Esophagus muscularis mucosa (tissue), 4 donors: ENCODE results near the gene MXRA7. TPM values are rescaled to one million over a fixed set of nuclear protein-coding genes. Genes with fewer than 3 reads are reported as not detected.
A peak's percentile ranks its signal among the peaks of the same experiment; 100 is the strongest.

ENCODE experiments used
- DNase-seq: peaks from one replicate; pipeline ENCODE4 v3.0.0-alpha.2; 2017; ENCODE audit errors: extremely low spot score
- H3K27ac ChIP-seq, 4 donors: fragments of 200-600 bp; sonication (generic); replicated peaks in 1 of 4; 1 replicate in 3 of 4; 2 replicates in 1 of 4; pipeline ENCODE4 v1.5.1; 2016 to 2019; ENCODE audit warnings: mild to moderate bottlenecking in 1 of 4
- H3K27me3 ChIP-seq, 4 donors: fragments of 200-600 bp; sonication (generic); one replicate each; pipeline versions ENCODE4 v1.5.1 to v1.6.0; 2016 to 2019
- H3K36me3 ChIP-seq, 4 donors: fragments of 200-600 bp; sonication (generic); one replicate each; pipeline ENCODE4 v1.5.1; 2016 to 2019
- H3K4me1 ChIP-seq, 4 donors: fragments of 200-600 bp; sonication (generic); one replicate each; pipeline ENCODE4 v1.5.1; 2016 to 2019
- H3K4me3 ChIP-seq, 4 donors: fragments of 200-600 bp; sonication (generic); 1 replicate in 2 of 4; 2 replicates in 2 of 4; pipeline ENCODE4 v1.5.1; 2016 to 2019; ENCODE audit warnings: mild to moderate bottlenecking in 4 of 4, moderate library complexity in 1 of 4
- H3K9me3 ChIP-seq, 4 donors: fragments of 200-600 bp; sonication (generic); 1 replicate in 3 of 4; 2 replicates in 1 of 4; pipeline ENCODE4 v1.5.1; 2016 to 2019
- EP300 ChIP-seq: sonication (generic); formaldehyde crosslinking; IDR thresholded peaks from one replicate; pipeline ENCODE4 v1.6.1; 2017; ENCODE audit warnings: antibody characterized with exemption
- POLR2A ChIP-seq: fragments of 450-650 bp; IDR thresholded peaks from one replicate; pipeline ENCODE4 v1.6.1; 2017; ENCODE audit warnings: antibody characterized with exemption, moderate library complexity, mild to moderate bottlenecking, low read depth
- POLR2AphosphoS5 ChIP-seq, 2 donors: sonication (generic); formaldehyde crosslinking; IDR thresholded peaks; one replicate each; pipeline ENCODE4 v1.6.1; 2017; ENCODE audit warnings: antibody characterized with exemption in 2 of 2
- WGBS: methylation state at CpG from one replicate; pipeline ENCODE4 v1.1.5; 2018; 5-methylcytosine and 5-hydroxymethylcytosine counted together
- intact Hi-C: fragments of 100-400 bp; cut with DNase I; formaldehyde crosslinking; loops from one replicate; pipeline ENCODE4 v1.15.1; 2023
- total RNA-seq, 4 donors: library from RNA; depleted of rRNA; stranded (reverse); fragments of >200 nt; gene quantifications; one replicate each; pipeline versions ENCODE4 v1.1.0 to v1.2.1, GENCODE V29; 2016
- TF ChIP-seq, protein P1 (sequence below), 3 experiments: fragments of 200-600 bp in 2 of 3; fragments of 450-650 bp in 1 of 3; sonication (generic) in 2 of 3; IDR thresholded peaks; one replicate each; pipeline ENCODE4 v1.5.1; 2017 to 2019; ENCODE audit warnings: antibody characterized with exemption in 3 of 3, mild to moderate bottlenecking in 2 of 3, moderate library complexity in 1 of 3

MXRA7 gene
- total RNA-seq, 4 donors from 2014 or later, result 405 to 422 (median 411) TPM

DNA sequence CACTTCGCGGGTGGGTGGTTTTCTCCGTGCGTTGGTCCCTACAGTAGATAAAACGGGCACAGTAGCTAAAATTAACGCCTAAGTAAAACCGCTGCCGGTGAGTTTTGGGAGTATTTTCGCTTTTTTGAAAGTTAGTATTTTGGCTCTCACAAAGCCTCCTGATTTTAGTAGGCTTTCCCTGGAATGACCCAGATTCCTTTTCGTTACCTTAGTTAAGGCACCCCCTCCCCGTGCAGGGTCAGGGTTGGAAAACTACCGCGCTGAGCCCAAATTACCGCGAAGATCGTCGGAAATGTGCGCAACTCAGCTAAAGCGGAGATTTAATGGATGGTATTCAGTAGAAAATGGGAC, 38.9 kb downstream of the MXRA7 start:
- Histone ChIP-seq H3K4me3 (peak overlapping the region; percentile 57 to 72 (median 66)), H3K36me3 (peaks cover 0 to 16% (median 15%) of the 10 kb centered on the region in 4 donors), H3K27me3 (peaks cover 0 to 3% (median 0%) of the 10 kb centered on the region in 4 donors), H3K9me3 (no peaks in the 10 kb centered on the region), H3K4me1 (peaks cover 14 to 23% (median 19%) of the 10 kb centered on the region in 4 donors), H3K27ac (peak overlapping the region; percentile 76 to 90 (median 86))
- intact Hi-C loops, result loop anchor here (5.0 kb wide), 1 partner anchor 115 kb away; no protein-coding TSS in a partner anchor
- WGBS, result 0% methylated on average over 19 of the region's 19 CpGs
- TF ChIP-seq, protein P1, sequence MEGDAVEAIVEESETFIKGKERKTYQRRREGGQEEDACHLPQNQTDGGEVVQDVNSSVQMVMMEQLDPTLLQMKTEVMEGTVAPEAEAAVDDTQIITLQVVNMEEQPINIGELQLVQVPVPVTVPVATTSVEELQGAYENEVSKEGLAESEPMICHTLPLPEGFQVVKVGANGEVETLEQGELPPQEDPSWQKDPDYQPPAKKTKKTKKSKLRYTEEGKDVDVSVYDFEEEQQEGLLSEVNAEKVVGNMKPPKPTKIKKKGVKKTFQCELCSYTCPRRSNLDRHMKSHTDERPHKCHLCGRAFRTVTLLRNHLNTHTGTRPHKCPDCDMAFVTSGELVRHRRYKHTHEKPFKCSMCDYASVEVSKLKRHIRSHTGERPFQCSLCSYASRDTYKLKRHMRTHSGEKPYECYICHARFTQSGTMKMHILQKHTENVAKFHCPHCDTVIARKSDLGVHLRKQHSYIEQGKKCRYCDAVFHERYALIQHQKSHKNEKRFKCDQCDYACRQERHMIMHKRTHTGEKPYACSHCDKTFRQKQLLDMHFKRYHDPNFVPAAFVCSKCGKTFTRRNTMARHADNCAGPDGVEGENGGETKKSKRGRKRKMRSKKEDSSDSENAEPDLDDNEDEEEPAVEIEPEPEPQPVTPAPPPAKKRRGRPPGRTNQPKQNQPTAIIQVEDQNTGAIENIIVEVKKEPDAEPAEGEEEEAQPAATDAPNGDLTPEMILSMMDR (IDR thresholded peaks at IDR 0.05), result peak in 2 of 3 experiments; percentile 24 to 31
- peak; percentile 11 to 88 for TF ChIP-seq POLR2AphosphoS5 (IDR thresholded peaks at IDR 0.05)
- TF ChIP-seq EP300, result no peak
- no peak for TF ChIP-seq POLR2A
- DNase-seq, result no peak

DNA sequence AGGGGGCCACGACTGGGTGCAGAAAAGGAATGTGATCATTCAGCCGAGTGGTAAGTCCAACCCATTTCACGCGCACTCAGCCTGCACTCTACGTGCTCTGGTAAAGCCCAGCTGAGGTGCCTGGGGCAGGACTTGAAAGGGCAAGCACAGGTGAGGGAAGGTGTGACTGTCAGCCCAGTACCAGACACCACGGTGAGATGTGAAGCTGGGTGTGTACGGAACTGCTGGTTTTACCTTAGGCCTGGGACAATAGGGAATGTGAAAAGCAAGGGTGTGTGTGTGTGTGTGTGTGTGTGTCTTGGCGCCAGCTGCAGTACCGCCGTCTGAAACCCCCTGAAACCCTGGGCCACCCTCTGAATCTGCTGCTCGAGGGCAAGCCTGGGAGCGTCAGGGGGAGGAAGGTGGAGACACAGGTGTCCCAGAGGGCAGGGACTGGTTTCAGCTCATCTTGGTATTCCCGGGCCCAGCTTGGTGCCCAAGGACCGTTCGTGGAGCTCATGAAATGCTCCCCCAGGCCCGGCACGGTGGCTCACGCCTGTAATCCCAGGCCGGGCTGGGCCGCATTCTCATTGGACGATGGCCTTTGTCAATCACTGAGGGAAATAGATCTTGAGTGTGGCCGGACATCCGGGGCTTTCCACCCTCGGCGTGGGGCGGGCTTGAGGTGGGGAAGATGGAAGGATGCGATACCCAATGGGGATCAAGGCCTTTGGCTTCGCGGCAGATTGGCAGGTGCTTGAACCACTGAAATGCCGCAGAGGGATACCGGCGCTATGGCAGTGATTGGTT, 39.4 kb downstream of the MXRA7 start:
- DNase-seq, result peak; percentile 100
- Histone ChIP-seq H3K27ac (peak overlapping the region; percentile 76 to 90 (median 86)), H3K36me3 (peaks cover 0 to 10% (median 9%) of the 10 kb centered on the region in 4 donors), H3K4me1 (peaks cover 14 to 23% (median 19%) of the 10 kb centered on the region in 4 donors), H3K4me3 (peak overlapping the region; percentile 57 to 72 (median 66)), H3K9me3 (no peaks in the 10 kb centered on the region), H3K27me3 (peaks cover 0 to 5% (median 0%) of the 10 kb centered on the region in 4 donors)
- WGBS, result 20% methylated on average over 25 of the region's 32 CpGs
- intact Hi-C loops, result loop anchor here (5.0 kb wide), 1 partner anchor 114 kb away; no protein-coding TSS in a partner anchor
- TF ChIP-seq POLR2AphosphoS5 (IDR thresholded peaks at IDR 0.05), result peak in 1 of 2 donors; percentile 93
- TF ChIP-seq, protein P1 (IDR thresholded peaks at IDR 0.05), result no peak
- TF ChIP-seq POLR2A, result peak; percentile 21

DNA sequence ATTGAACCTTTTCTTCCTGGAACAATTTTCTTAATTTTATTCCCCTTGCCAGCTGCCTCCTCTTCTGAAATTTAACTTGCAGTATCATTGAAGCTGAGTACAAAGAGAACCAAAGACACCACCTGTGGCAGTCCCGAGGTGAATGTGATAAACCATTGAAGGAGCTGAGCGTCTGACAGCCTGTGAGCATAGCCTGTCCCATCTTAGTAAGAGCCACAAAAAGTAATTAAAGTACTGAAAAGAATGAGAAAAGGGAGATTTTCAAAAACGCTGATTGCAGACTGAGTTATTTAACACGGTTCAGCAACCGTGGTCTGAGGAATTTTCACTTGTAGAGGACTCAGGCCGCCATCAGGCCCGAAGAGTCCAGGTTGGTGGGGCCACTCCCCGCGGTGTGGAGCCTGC, 40.0 kb downstream of the MXRA7 start:
- peak overlapping the region; percentile 76 to 90 (median 86) for H3K27ac ChIP-seq

DNA sequence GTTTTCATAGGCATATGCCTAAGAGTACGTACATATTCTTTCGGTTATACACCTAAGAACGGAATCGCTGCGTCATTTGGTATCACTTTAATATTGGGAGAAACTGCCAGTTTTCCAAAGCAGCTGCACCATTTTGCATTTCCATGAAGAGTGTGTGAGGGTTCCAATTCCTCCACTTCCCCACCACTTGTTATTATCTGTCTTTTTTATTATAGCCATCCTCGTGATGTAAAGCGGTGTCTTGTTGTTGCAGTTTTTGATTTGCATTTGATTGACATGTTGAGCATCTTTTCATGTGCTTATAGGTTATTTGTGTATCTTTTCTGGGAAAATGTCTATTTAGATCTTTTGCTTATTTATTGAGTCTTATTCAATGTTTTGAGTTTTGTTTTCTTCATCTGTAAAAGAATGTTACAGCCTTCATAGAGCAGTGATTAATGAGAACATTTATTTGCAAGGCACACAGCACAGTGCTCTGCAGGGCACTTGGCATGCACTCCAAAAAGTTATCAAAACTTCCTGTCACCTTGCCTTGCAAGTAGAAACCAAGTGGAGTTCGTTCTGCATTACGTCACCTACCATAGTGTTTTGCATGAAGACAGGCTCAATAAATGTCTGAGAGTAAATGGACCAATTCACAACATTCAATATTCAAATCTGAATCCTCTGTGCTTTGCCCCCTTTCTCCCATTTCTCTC, 40.6 kb downstream of the MXRA7 start:
- no peaks in the 10 kb centered on the region for H3K36me3 ChIP-seq
- H3K27ac ChIP-seq, result peak overlapping the region in 2 of 4 donors; percentile 76 to 87
- WGBS, result 90% methylated on average over 9 of the region's 9 CpGs
- intact Hi-C loops, result loop anchor here (5.0 kb wide), 1 partner anchor 113 kb away; no protein-coding TSS in a partner anchor
- peaks cover 0 to 6% (median 0%) of the 10 kb centered on the region in 4 donors for H3K27me3 ChIP-seq
- H3K9me3 ChIP-seq, result no peaks in the 10 kb centered on the region
- no peak overlapping the region for H3K4me3 ChIP-seq
- no peak for DNase-seq
- TF ChIP-seq POLR2A (no peak), EP300 (no peak), POLR2AphosphoS5 (IDR thresholded peaks at IDR 0.05) (no peak)
- TF ChIP-seq, protein P1 (IDR thresholded peaks at IDR 0.05), result no peak
- peaks cover 14 to 23% (median 19%) of the 10 kb centered on the region in 4 donors for H3K4me1 ChIP-seq

More for the DNA sequence above, 40.0 kb downstream of the MXRA7 start:
- intact Hi-C loops, result loop anchor here (5.0 kb wide), 1 partner anchor 113 kb away; no protein-coding TSS in a partner anchor
- 70% methylated on average over 9 of the region's 9 CpGs for WGBS
- Histone ChIP-seq H3K4me3 (no peak overlapping the region), H3K27me3 (peaks cover 0 to 6% (median 0%) of the 10 kb centered on the region in 4 donors), H3K36me3 (peaks cover 0 to 4% (median 3%) of the 10 kb centered on the region in 4 donors), H3K4me1 (peaks cover 14 to 23% (median 19%) of the 10 kb centered on the region in 4 donors), H3K9me3 (no peaks in the 10 kb centered on the region)
- TF ChIP-seq POLR2AphosphoS5 (IDR thresholded peaks at IDR 0.05) (no peak), EP300 (no peak), POLR2A (no peak)
- TF ChIP-seq, protein P1 (IDR thresholded peaks at IDR 0.05), result no peak
- DNase-seq, result no peak
